A549 treated with dexamethasone at 1 μM for 4 hours (cell line): ENCODE results near the gene TMEM52. TPM values are rescaled to one million over a fixed set of nuclear protein-coding genes. Genes with fewer than 3 reads are reported as not detected.

Source experiments
- total RNA-seq: library from RNA; stranded (reverse); fragments of 200-300 nt; extraction: Qiagen RNA extraction; gene quantifications from 5 replicates; pipeline ENCODE4 v1.2.3, GENCODE V29; 2022

Gene TMEM52
- total RNA-seq = 0.63 to 1.1 TPM (median 0.86 TPM) in 5 replicates

GRCh38 chr1:1918901-1919303, at the start of gene TMEM52:
TSS of gene TMEM52 (minus strand) at chr1:1919279. CDS start at chr1:1919265, 14 bp downstream.

GRCh38 chr1:1914971-1915692, 3.9 kb downstream of the TMEM52 start, which contains the start of gene CALML6:
TSS of gene CALML6 (plus strand) at chr1:1915260. CDS start at chr1:1915281, 21 bp downstream.

GRCh38 chr1:1890506-1891348, 28.4 kb downstream of the TMEM52 start, which contains the start of gene GNB1:
TSS of gene GNB1 (minus strand) at chr1:1891087. CDS start at chr1:1825453, 65,634 bp downstream.

Other genes with a start within 250 kb of the TMEM52 start
- gene SLC35E2B, start 226.5 kb downstream of the TMEM52 start, total RNA-seq = 8.4 to 13.9 TPM (median 13.2 TPM) in 5 replicates
- gene CDK11A, start 194.9 kb downstream of the TMEM52 start, total RNA-seq = 15.4 to 25.1 TPM (median 21.7 TPM) in 5 replicates
- gene NADK, start 140.8 kb downstream of the TMEM52 start, total RNA-seq = 27.1 to 39.9 TPM (median 37.2 TPM) in 5 replicates
- 202 to 248 TPM (median 232 TPM) in 5 replicates for gene GNB1, start 28.2 kb downstream of the TMEM52 start, total RNA-seq
- gene CALML6, start 4.0 kb downstream of the TMEM52 start, total RNA-seq = 0.08 to 0.33 TPM (median 0.24 TPM) in 5 replicates
- gene CFAP74, start 84.5 kb upstream of the TMEM52 start, total RNA-seq = 0.02 to 0.08 TPM in 2 of 5 replicates, not detected in the others
- 0.39 to 0.74 TPM (median 0.44 TPM) in 5 replicates for gene GABRD, start 100.1 kb upstream of the TMEM52 start, total RNA-seq
- 7.7 to 11.8 TPM (median 10.1 TPM) in 5 replicates for gene PRKCZ, start 131.1 kb upstream of the TMEM52 start, total RNA-seq